Cortex of kidney (tissue), 1 donor: ENCODE results near the gene DOCK9.

Source experiments
- DNase-seq: peaks from one replicate; lab custom pipeline; 2025; lab: John Stamatoyannopoulos, UW

The DOCK9 gene

DNA sequence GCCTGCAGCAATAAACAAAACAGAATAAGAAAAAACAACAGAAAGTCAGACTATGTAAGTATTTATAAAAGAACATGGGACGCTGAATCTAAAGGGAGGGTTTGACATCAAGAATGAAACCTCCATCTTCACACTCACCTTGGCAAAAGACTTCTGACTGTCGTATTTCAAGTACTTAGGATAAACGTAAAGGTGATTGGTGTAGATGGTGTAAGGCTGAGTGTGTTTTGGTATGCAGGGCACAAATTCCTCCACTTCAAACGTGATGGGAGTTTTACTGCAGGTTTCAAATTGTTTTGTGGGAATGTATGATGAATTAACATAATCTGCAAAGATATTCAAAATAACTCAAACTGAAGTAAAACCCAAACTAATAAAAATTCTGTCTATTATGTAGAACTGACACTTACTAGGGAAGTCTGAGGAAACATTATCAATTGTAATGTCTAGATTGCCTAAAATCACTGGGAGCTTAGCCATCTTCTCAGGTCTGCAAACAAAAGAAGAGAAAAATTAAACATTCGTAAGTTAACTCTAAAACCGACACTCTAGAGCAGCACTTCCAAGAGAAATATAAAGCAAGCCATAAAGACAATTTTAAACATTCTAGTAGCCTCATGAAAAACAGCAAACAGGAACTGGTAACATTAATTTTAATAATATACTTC, 89.5 kb downstream of the DOCK9 start:
- DNase-seq = no peak

DNA sequence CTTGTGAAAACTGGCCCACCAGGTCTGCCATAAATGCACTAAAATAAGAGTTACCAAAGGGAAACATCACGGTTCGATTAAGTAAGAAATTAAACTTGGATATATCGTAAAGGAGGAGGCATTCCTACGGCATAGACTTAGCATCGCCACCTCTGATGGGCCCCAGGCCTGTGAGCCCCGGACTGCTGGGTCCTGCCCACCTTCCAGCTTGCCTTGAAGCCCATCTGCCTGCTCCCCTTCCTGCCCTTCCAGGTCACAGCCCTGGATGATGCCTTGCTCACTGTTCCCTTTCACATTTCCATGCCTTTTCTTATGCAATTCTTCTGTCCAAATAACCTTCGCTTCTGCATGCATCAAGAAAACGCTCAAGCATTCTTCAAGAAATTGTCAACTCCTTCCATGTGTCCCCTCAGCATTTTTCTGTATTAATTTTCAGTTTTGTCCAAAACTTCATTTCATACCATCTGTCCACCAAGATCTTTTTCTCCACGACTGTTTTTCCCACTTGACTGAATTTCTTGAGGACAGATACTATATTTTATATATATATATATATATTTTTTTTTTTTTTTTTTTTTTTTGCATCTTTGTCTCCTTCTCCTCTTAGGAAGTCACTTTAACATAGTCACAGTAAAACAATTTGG, 91.2 kb downstream of the DOCK9 start:
- no peak for DNase-seq

DNA sequence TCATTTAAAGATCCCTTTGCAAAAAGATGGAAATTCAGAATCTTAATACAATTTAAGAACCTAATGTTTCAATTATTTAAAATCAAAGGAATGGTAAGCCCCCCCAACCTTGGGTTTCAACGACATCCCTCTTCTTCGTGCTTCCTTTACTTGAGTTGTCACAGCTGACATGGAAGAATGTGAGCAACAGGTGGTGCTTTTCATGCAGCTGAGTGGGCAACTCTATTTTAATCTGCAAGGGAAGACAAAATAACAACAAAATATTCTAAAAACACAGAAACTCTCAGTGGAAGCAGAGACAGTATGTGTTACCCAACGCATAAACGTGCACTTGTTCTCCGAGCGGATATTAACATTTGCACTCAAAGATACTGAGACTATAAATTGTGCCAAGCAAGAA, 92.3 kb downstream of the DOCK9 start:
- DNase-seq = no peak

DNA sequence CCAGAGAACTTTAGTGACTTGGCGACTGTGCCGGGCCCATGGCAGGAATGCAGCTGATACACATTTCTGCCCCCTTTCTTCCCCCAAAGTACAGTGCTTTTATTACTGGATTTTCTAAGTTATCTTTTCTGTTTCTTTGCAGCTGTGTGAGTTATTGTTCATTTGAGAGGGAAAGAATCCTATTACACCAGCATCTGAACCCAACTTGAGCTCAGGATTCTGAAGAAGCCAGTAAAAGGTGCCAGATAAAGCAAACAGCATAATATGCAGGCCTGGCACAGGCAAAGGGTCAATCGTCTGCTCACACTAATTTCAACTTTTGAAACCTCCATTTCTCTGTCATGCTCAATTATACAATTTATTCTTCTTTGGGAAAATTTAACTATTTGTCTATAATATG, 93.9 kb downstream of the DOCK9 start:
- DNase-seq = no peak

DNA sequence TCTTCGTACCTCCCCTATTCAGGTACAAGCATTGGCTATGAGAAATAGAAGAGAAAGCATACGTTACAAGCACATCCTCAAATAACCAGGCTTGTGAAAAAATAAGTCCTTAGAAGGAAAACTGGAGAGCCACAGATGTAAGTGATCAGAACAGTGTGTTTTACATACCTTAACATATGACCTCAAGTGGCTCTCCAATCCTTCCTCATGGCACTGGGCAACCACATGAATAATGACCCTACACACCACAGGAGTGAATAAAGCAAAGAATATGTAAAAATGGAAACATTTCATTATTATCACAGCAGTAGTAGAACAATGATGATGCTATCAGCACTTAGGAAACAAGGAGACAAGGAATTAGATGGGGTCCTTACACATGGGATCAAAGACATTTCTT, 96.5 kb downstream of the DOCK9 start:
- no peak for DNase-seq

DNA sequence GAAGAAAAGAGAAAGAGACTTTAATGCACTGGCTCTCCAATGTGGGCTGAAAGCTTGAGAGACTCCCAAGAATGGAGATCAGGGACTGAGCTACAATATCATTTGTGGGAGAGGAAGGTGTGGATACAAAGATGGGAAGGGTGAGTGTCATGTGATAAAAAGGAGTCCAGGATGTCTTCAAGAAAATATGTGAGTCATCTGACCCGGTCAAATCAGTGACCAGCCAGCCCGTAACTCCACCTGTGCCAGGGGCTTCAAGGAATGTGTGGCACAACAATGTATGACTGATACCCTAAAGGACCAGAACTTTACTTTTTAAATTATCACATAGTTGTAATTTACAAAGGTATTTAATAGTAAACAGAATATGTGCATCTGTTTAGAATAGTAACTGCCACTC, 97.2 kb downstream of the DOCK9 start:
- DNase-seq = no peak

DNA sequence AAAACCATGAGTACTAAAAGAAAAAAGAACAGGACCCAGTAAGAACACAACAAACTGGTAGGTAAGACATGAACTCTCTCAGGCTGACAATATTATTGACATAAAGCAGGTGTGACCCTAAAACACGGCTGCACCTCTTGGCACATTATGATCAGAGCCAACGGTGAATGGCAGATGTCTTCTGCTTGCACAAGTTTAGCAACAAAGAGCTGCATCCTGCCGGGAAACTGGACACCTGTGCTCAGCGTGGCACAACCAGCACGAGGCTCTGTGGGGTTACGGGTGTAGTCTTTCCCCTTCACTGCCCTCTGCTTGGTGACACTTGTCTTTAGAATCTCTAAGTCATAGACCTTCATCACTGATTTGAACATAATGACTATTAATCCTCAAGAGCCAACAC, 97.9 kb downstream of the DOCK9 start:
- no peak for DNase-seq

DNA sequence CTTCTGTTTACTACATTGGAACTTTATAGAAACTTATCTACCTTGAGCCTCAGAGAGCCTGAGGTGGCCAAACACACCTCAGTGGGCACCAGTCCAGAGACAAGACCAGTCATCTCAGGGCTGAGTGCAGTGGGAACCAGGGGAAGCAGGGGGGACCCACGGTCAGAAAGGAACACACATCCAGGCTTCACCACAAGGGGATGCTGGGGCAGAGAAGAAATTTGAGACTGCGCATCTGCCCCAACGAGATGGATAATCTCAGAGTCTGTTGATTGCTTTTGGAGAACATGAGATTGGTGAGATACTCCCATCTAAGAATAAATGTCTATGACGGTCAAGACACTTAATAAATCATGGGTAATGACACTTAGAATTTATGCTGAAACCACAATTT, 98.7 kb downstream of the DOCK9 start:
- no peak for DNase-seq

DNA sequence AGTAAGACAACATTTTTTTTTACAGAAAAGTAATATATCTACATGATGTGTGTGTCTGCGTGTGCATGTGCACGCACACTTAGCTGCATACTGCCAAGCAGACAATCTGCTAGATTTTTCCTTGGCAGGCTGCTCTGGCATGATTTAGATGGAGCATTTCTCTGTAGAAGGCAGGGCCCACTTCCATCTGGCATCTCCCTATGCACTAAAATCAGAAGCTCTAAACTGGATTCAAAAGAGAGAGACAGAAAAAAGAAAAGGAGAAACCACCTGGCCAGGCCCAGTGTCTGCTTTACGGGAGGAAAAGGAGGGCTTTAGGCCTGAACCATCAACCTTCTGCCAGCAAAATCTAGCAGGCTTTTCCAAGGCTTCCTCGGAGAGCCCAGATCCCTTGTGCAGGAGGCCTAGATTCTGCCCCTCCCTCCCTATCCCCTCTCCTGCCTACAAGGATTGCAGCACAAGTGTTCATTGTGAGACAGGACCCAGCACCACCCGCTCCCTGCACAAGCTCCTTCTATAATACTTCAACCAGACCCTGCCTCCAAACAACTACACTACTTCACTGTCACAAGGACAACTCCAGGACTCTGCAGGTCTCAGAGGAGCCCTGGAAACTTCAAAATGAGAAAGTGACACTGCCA, 99.3 kb downstream of the DOCK9 start:
- DNase-seq = no peak

DNA sequence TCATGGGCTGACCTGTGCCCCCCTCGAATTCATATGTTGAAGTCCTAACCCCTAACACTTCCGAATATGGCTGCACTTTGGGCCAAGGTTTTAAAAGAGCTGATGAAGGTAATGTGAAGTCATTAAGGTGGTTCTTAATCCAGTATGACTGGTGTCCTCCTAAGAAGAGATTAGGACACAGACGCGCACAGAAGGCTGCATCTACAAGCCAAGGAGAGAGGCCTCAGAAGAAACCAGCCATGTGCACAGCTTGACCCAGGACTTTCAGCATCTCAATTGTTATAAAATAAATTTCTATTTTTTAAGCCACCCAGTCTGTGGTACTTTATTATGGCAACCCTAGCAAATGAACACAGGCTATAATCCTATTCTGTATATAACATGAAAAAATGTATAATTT, 99.9 kb downstream of the DOCK9 start:
- DNase-seq = no peak

DNA sequence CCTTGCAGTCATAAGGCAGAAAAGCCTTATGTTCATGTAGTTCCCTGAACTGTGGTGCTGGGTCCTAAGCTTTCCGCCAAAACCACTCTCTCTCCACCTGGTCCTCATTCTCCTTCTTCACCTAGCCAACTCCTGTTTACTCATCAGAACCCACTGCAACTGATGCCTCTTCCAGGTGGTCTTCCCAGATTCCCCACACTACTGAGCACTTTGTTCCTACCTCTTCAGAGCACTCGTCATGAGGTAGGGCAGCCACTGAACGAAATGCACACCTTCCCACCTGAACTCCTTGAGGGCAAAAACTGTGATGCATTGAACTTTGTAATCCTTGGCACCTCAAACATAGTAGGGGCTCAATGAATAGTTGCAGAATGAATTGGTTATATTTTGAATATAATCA, 100.4 kb downstream of the DOCK9 start:
- DNase-seq = no peak

DNA sequence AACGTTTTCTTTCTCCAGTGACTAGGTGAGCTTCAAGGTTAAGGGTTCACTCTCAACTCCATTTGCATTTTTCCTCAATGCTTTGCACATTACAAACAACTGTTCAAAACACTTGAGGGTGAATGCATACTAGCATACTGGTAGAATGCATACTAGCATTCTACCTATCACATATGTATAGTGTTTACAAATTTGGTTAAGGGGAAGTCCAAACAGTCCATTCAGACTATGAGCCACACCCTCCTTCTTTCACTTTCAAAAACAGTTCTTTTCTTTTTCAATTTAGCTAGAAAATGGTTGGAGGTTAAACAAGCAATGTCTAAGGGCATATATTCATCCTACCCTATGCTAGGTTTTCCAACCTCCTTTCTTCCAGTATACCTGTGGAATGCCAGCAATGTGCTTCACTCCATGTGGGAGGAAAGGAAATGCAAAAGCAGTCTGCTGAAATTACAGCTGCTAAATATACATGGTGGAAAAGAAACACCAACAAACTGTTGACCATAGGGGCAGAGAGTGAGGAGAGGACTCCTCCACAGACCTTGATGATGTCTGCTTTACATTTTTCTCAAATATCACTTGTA, 102.6 kb downstream of the DOCK9 start:
- DNase-seq = no peak

DNA sequence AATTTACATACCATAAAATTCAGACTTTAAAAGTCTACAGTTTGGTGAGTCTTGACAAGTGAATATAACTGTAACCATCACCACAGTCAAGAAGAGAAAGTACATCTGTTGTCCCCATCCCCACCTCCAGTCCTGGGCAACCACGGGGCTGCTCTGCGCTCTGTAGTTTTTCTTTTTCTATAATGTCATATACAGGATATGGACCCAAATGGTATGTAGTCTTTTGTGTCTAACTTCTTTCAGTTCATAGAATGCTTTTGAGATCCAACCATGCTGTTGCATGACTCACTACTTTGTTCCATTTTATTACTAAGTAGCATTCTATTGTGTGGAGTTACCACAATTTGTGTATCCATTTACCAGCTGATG, 103.9 kb downstream of the DOCK9 start:
- DNase-seq = no peak

DNA sequence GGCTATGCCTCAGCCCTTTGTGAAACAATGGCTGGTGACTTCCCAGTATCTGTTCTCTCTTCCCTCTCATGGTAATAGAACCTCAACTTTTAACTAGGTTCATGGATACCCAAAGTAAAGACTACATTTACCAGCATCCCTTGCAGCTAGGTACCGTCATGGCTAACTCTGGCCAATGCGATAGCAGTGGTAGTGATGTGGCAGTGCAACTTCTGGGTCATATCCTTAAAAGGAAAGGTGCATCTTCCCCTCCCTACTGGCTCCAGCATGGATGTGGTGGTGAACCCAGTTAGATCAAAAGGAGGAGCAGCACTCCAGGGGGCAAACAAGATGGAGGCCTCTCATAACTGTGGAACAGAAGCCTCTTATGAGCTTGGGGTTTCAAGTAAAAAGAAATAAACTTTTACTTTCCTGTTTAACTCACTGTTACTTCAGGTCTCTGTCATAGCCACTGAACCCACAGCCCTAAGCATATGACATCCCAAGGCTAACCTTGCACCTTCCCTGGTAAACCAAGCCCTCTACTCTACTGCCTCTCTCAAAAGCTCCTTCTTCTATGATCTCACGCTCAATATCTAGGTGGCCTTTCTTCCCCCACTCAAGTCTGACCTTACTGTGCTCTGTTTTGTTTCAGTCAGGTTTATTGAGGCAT, 104.4 kb downstream of the DOCK9 start:
- DNase-seq = no peak

DNA sequence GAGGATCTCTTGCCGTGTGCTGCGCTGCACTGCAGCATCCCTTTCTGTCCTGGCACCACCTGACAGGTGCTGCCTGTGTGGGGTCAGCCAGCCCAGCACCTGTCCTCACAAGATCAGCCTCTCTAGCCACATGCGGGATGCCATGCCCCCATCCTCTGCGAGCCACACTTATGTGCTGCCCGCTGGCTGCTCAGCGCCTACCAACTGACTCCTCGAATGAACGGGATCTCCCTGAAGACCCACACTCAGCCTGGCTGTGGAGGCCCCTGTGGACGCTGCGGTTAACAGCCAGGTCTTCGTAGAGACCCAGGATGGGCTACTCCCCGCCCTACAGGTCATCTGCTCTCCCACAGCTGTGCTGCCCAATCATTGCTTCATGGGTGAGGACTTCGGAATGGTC, 106.1 kb downstream of the DOCK9 start:
- DNase-seq = no peak

DNA sequence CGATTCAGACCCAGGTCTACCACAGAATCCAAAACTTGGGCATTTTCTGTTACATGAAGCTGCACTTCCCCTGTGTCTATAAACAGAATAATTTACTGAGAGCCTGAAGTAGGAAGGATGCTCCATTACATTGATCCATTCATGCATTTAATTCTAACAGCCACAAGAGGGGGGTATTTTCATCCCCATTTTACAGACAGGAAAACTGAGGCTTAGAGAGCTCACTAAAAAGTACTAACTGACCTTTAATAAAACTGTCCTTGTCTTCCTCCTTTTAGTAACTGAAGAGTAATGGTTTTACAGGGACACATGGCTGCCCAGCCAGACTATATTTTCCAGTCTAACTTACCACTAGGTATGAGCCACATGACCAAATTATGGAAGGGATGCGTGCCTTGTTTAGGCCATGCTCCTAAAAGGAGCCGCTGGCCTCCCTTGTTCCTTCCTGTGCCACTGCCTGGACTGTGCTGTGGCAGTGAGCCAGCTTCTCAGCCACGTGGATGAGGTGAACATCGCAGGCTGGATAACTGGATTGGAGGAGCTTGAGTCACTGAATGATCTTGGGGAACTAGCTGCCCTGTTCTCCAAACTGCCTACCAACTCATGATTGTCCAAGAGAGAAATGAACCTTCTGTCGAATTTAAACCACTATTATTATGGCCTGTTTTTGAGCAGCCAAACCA, 108.3 kb downstream of the DOCK9 start:
- DNase-seq = no peak

DNA sequence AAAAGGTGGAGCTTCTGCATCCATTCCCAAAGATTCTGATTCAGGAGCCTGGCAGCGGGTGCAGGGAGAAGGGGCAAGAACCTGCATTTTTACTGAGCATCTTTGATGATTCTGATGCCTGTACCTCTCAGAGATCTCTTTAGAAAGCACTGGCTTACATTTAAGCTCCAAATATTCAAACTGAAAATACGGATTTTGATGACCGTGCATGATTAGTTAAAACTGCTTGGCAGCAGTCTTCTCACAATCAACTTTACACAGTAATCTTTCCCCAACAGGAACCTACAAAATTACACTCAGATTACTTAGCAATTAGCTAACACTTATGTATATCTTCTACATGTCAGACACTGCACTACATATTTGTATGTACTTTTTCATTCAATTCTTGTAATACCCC, 108.9 kb downstream of the DOCK9 start:
- DNase-seq = no peak

DNA sequence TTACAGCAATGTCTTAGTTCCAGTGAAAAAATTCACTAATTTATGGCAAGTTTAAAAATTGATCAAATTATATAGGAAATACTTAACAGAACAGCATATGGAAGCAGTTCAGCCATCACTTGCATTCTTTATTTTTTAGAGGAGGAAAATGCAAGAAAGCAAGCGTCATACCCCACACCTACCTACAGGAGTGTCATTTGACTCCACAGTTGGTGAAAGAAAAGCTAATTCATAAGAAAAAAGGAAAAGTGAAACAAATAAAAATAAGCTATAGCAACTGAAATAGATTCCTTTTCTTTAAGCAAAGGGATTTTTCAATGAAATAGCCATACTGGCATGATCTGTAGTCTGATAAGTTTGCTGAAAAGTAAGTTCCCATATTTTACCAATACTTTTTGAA, 111.0 kb downstream of the DOCK9 start:
- DNase-seq = no peak

DNA sequence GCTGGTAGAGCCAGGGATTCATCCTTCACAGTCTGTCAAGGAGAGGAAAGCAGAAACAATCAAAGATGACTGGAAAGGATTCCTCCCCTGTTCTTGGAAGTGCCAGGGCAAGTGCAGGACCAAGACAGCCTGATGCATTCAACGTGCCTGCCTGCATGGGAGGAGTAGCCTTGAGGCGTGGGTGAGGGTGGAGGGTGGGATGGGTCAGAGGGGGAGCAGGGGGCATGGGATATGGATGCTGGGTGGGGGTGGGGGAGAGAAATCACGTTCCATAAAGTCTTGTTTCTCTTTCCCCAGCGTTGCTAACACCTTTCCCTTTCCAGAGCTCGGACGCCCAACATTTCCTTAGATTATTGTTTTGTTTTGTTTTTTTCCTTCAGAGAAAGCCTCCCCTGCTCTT, 117.4 kb downstream of the DOCK9 start:
- no peak for DNase-seq

DNA sequence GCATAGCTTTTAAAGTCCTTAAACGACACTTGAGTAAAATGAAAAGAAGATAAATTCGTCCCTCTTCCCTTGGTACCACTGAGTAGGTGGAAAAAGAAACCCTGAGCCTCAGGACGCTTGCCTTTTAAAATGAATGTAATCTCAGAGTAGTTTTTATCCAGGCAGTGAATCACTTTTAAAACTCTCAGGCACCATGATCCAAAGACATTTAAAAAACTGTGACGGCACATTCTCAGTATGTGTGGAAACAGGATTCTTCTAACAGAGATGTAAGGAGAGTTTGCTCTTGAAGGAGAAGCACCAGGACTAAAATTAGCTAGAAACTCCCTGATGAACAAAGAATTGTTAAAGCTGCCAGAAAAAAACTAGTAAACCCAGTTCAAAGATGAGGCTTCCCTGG, 119.7 kb downstream of the DOCK9 start:
- DNase-seq = no peak

DNA sequence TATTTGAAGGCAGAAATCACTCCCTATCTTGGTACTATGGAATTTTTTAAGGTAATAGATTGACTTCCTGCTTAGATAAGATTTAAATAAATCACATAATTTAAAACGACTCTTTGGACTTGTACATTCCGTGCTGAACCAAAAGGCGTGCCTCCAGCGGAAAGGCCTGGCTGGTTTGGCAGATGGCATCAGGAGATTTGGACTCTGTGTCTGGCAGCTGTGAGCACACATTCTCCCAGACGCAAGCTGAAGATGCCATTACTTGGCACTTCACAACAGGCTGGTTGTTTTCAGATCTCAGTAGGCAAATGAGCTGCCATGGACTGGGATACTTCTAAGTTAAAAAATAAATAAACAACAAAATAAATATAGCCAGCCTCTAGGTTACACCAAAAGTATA, 120.9 kb downstream of the DOCK9 start:
- DNase-seq = no peak

DNA sequence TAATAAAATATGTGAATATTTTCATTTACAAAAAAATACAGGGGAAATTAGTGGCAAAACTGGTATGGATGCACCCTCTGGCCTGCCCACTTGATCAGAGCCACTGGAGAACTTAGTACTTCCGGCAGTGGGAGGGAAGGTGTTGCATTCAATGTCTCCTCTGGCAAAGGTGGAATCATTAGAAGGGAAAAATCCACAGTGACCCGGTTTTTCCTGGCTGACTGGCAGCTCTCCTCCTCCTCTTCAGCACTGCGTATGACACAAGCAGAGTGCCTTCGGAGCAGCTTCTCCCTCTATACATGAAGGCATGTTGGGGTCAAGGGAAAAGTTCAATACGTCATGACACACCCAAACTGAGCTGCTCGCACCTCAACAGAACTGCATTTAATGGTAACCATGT, 123.4 kb downstream of the DOCK9 start:
- no peak for DNase-seq
